Measurements from ENCODE around the gene ATXN7L1.
A peak's percentile ranks its signal among the peaks of the same experiment; 100 is the strongest.

The ATXN7L1 gene

GRCh38 chr7:105876091-105876963 is at the start of gene ATXN7L1:
TSS of gene ATXN7L1 (minus strand) at chr7:105876599. CDS start at chr7:105876558, 41 bp downstream.
- peak; percentile 98 for DNase-seq (ENCODE audit: low read depth)

- DNase-seq (ENCODE audit: low read depth): peak; percentile 39
Measured at GRCh38 chr7:105926131-105926530, 49.7 kb upstream of the ATXN7L1 start.

- DNase-seq (ENCODE audit: low read depth): no peak
Measured at GRCh38 chr7:105924945-105925344, 48.5 kb upstream of the ATXN7L1 start.

GRCh38 chr7:105920766-105921165 is 44.4 kb upstream of the ATXN7L1 start:
- peak; percentile 38 for DNase-seq (ENCODE audit: low read depth)

GRCh38 chr7:105917659-105918058 is 41.3 kb upstream of the ATXN7L1 start:
- no peak for DNase-seq (ENCODE audit: low read depth)

GRCh38 chr7:105916603-105917002 is 40.2 kb upstream of the ATXN7L1 start:
- DNase-seq (ENCODE audit: low read depth): peak; percentile 73

GRCh38 chr7:105913947-105914346 is 37.5 kb upstream of the ATXN7L1 start:
- no peak for DNase-seq (ENCODE audit: low read depth)

GRCh38 chr7:105911961-105912575 is 35.7 kb upstream of the ATXN7L1 start:
- peak; percentile 56 for DNase-seq (ENCODE audit: low read depth)

GRCh38 chr7:105910172-105910571 is 33.8 kb upstream of the ATXN7L1 start:
- DNase-seq (ENCODE audit: low read depth): no peak

- DNase-seq (ENCODE audit: low read depth): no peak
Measured at GRCh38 chr7:105909742-105910141, 33.3 kb upstream of the ATXN7L1 start.

- DNase-seq (ENCODE audit: low read depth): no peak
Measured at GRCh38 chr7:105907129-105907846, 30.9 kb upstream of the ATXN7L1 start.

- DNase-seq (ENCODE audit: low read depth): peak; percentile 50
Measured at GRCh38 chr7:105906695-105907094, 30.3 kb upstream of the ATXN7L1 start.

GRCh38 chr7:105905910-105906568 is 29.6 kb upstream of the ATXN7L1 start:
- no peak for DNase-seq (ENCODE audit: low read depth)

- DNase-seq (ENCODE audit: low read depth): no peak
Measured at GRCh38 chr7:105905209-105905909, 29.0 kb upstream of the ATXN7L1 start.

- no peak for DNase-seq (ENCODE audit: low read depth)
Measured at GRCh38 chr7:105904064-105904463, 27.7 kb upstream of the ATXN7L1 start.

- no peak for DNase-seq (ENCODE audit: low read depth)
Measured at GRCh38 chr7:105902325-105902911, 26.0 kb upstream of the ATXN7L1 start.

GRCh38 chr7:105897999-105898398 is 21.6 kb upstream of the ATXN7L1 start:
- no peak for DNase-seq (ENCODE audit: low read depth)

GRCh38 chr7:105896407-105896911 is 20.1 kb upstream of the ATXN7L1 start:
- DNase-seq (ENCODE audit: low read depth): peak; percentile 24

GRCh38 chr7:105894131-105894530 is 17.7 kb upstream of the ATXN7L1 start:
- DNase-seq (ENCODE audit: low read depth): no peak

- no peak for DNase-seq (ENCODE audit: low read depth)
Measured at GRCh38 chr7:105892387-105892786, 16.0 kb upstream of the ATXN7L1 start.

Measured in EH (cell line).